HG03378 (cell line): ENCODE measurements around the gene ZGPAT.

Experiments used
- ATAC-seq: cut with Tn5 transposase; IDR thresholded peaks from one replicate; pipeline ENCODE4 v1.9.1; 2021; ENCODE audit warnings: mild to moderate bottlenecking, moderate library complexity; ENCODE audit not compliant: unreplicated experiment

Gene ZGPAT

GRCh38 chr20:63778034-63778752 is 70.4 kb downstream of the ZGPAT start:
- no peak for ATAC-seq

- ATAC-seq, result no peak
Observed at GRCh38 chr20:63778857-63779256, 71.0 kb downstream of the ZGPAT start.

- no peak for ATAC-seq
Observed at GRCh38 chr20:63781181-63781580, 73.3 kb downstream of the ZGPAT start.

GRCh38 chr20:63782051-63782471 is 74.2 kb downstream of the ZGPAT start:
- no peak for ATAC-seq

GRCh38 chr20:63782521-63782971 is 74.7 kb downstream of the ZGPAT start:
- no peak for ATAC-seq

DNA sequence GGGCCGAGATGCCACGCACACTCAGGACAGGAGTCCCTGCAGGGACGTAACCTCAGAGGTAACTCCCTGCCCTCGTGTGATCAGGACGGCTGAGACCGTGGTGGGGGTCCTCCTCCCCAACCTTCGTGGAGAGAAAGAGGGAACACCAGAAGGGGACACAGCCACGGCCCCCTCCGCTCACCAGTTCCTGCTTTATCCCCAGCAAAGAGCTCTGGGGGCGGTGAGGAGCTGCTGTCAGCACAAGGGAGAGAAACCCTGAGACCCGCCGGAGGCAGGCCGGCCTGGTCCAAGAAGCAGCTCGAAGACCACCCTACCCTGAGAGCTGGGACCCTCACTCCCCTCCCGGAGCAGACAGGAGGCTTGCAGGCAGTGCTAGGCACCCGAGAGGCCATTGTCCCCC is 76.1 kb downstream of the ZGPAT start:
- no peak for ATAC-seq

- ATAC-seq, result no peak
Observed at GRCh38 chr20:63785691-63786131, 77.9 kb downstream of the ZGPAT start.
